OCI-LY1 (cell line): ENCODE results near the gene ADPGK.
"Not testable (repeated sequence)": the region's sequence is repeated elsewhere in the genome, so short reads cannot be mapped to it uniquely, and the experiment has no call there.

Experiments used
- H2AFZ ChIP-seq: fragments of 200-600 bp; sonication (generic), shearing (Covaris generic); 2 replicates; pipeline ENCODE4 v1.6.0; 2014; ENCODE audit warnings: antibody characterized with exemption, mild to moderate bottlenecking, low read length
- H3F3A ChIP-seq: fragments of 200-600 bp; sonication (generic), shearing (Covaris generic); 2 replicates; pipeline ENCODE4 v1.6.0; 2014; ENCODE audit warnings: mild to moderate bottlenecking, antibody characterized with exemption, low read length, moderate library complexity; ENCODE audit not compliant: insufficient read depth
- H3K27ac ChIP-seq: fragments of 200-600 bp; sonication (generic); 2 replicates; pipeline ENCODE4 v1.5.1; 2014; ENCODE audit warnings: low read length, mixed run types, mild to moderate bottlenecking, low read depth; ENCODE audit not compliant: poor library complexity, severe bottlenecking
- H3K27me3 ChIP-seq: fragments of 200-600 bp; sonication (generic); 2 replicates; pipeline ENCODE4 v1.6.0; 2014; ENCODE audit warnings: antibody characterized with exemption, mild to moderate bottlenecking, low read length, moderate library complexity; ENCODE audit not compliant: insufficient read depth
- H3K36me3 ChIP-seq: fragments of 200-600 bp; sonication (generic); 2 replicates; pipeline ENCODE4 v1.6.1; 2014; ENCODE audit warnings: mild to moderate bottlenecking, antibody characterized with exemption, low read length, moderate library complexity, mixed read lengths; ENCODE audit not compliant: insufficient read depth
- H3K4me1 ChIP-seq: fragments of 200-600 bp; sonication (generic); 2 replicates; pipeline ENCODE4 v1.5.1; 2014; ENCODE audit warnings: mild to moderate bottlenecking, low read length, moderate library complexity; ENCODE audit not compliant: insufficient read depth, severe bottlenecking
- H3K4me2 ChIP-seq: fragments of 200-600 bp; sonication (generic), shearing (Covaris generic); 2 replicates; pipeline ENCODE4 v1.6.1; 2014; ENCODE audit warnings: low read length
- H3K4me3 ChIP-seq: fragments of 200-600 bp; sonication (generic); 2 replicates; pipeline ENCODE4 v1.5.1; 2014; ENCODE audit warnings: low read length, low read depth, mild to moderate bottlenecking, mixed read lengths; ENCODE audit not compliant: poor library complexity, severe bottlenecking
- H3K79me2 ChIP-seq: fragments of 200-600 bp; shearing (Covaris generic); 2 replicates; pipeline ENCODE4 v1.6.1; 2016; ENCODE audit warnings: mixed run types, low read length, mixed read lengths; ENCODE audit not compliant: insufficient read depth
- H3K9ac ChIP-seq: fragments of 200-600 bp; sonication (generic), shearing (Covaris generic); 2 replicates; pipeline ENCODE4 v1.6.1; 2014; ENCODE audit warnings: mild to moderate bottlenecking, low read length, mixed read lengths
- H3K9me2 ChIP-seq: fragments of 200-600 bp; sonication (generic), shearing (Covaris generic); 2 replicates; pipeline ENCODE4 v1.6.1; 2014; ENCODE audit warnings: low read depth, mild to moderate bottlenecking, low read length, mixed read lengths
- H3K9me3 ChIP-seq: fragments of 200-600 bp; shearing (Covaris generic); 2 replicates; pipeline ENCODE4 v1.6.1; 2014; ENCODE audit warnings: low read length, mixed read lengths
- H4K20me1 ChIP-seq: fragments of 200-600 bp; sonication (generic), shearing (Covaris generic); 2 replicates; pipeline ENCODE4 v1.6.0; 2016; ENCODE audit warnings: mild to moderate bottlenecking, low read length; ENCODE audit not compliant: insufficient read depth
- EZH2 ChIP-seq: fragments of 200-600 bp; sonication (generic), shearing (Covaris generic); IDR thresholded peaks from 2 replicates; pipeline ENCODE4 v1.8.0; 2017; ENCODE audit warnings: borderline replicate concordance, mixed run types, mild to moderate bottlenecking, antibody characterized with exemption, low read length, moderate library complexity, mixed read lengths
- TF ChIP-seq, protein P1 (sequence below): fragments of 200-600 bp; sonication (generic), shearing (Covaris generic); IDR thresholded peaks from 2 replicates; pipeline ENCODE4 v1.5.1; 2017; ENCODE audit warnings: mild to moderate bottlenecking, antibody characterized with exemption, low read length, moderate library complexity, mixed read lengths

ADPGK gene

DNA sequence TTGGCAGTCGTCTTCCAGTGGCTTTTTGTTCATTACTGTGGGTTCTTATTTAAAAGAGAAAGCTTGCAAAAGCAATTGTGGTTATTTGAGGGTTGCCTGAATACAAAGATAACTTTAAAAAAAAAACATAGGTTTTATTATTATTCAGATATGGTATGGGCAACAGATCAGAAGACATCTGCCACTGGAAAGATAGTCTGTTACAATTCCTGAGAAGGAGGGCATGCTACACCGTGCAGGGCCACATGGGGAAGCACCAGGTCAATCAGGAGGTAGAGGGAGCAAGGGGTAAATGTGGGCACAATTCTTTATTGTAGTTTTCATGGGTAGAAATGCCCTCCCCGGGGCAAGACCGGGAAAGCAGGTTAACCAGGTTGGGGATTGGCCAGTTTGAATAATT lies 51.0 kb downstream of the ADPGK start:
- H3K36me3 ChIP-seq, result peaks cover 61% of the 10 kb centered on the region
- H3K9ac ChIP-seq, result no peak overlapping the region
- no peak overlapping the region for H3K27ac ChIP-seq
- no peaks in the 10 kb centered on the region for H3F3A ChIP-seq
- H3K9me3 ChIP-seq, result no peaks in the 10 kb centered on the region
- H3K4me2 ChIP-seq, result no peak overlapping the region
- no peak overlapping the region for H2AFZ ChIP-seq
- H3K4me1 ChIP-seq, result no peaks in the 10 kb centered on the region
- no peak overlapping the region for H3K4me3 ChIP-seq
- H3K27me3 ChIP-seq, result no peaks in the 10 kb centered on the region
- H3K79me2 ChIP-seq, result no peaks in the 10 kb centered on the region
- TF ChIP-seq, protein P1, sequence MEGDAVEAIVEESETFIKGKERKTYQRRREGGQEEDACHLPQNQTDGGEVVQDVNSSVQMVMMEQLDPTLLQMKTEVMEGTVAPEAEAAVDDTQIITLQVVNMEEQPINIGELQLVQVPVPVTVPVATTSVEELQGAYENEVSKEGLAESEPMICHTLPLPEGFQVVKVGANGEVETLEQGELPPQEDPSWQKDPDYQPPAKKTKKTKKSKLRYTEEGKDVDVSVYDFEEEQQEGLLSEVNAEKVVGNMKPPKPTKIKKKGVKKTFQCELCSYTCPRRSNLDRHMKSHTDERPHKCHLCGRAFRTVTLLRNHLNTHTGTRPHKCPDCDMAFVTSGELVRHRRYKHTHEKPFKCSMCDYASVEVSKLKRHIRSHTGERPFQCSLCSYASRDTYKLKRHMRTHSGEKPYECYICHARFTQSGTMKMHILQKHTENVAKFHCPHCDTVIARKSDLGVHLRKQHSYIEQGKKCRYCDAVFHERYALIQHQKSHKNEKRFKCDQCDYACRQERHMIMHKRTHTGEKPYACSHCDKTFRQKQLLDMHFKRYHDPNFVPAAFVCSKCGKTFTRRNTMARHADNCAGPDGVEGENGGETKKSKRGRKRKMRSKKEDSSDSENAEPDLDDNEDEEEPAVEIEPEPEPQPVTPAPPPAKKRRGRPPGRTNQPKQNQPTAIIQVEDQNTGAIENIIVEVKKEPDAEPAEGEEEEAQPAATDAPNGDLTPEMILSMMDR, result no peak
- TF ChIP-seq EZH2, result no peak
- H4K20me1 ChIP-seq, result no peaks in the 10 kb centered on the region
- H3K9me2 ChIP-seq, result no peaks in the 10 kb centered on the region

DNA sequence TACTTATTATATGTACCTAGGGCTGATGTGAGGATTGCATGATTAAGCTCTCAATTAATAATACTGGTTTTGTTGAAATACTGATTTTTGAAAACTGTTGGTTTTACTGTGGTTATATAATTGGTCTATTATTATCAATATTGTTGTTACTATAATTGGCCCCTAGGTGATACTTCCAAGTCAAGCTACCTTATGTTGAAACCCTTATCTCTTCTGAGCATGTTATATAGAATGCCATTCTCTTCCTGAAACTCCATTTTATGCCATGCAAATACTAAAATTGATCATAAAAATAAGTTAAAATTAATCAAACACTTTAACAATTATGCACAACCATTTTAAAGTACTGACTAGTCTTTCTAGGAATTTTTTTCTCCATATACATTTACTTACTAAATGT lies 51.5 kb downstream of the ADPGK start:
- Histone ChIP-seq H2AFZ (no peak overlapping the region), H3K4me2 (no peak overlapping the region), H3F3A (no peaks in the 10 kb centered on the region), H3K9ac (no peak overlapping the region), H3K79me2 (no peaks in the 10 kb centered on the region), H3K4me3 (no peak overlapping the region), H3K27ac (no peak overlapping the region), H3K36me3 (peaks cover 61% of the 10 kb centered on the region), H3K9me3 (no peaks in the 10 kb centered on the region), H3K9me2 (no peaks in the 10 kb centered on the region), H4K20me1 (no peaks in the 10 kb centered on the region), H3K27me3 (no peaks in the 10 kb centered on the region), H3K4me1 (no peaks in the 10 kb centered on the region)
- TF ChIP-seq, protein P1, result no peak
- no peak for TF ChIP-seq EZH2

DNA sequence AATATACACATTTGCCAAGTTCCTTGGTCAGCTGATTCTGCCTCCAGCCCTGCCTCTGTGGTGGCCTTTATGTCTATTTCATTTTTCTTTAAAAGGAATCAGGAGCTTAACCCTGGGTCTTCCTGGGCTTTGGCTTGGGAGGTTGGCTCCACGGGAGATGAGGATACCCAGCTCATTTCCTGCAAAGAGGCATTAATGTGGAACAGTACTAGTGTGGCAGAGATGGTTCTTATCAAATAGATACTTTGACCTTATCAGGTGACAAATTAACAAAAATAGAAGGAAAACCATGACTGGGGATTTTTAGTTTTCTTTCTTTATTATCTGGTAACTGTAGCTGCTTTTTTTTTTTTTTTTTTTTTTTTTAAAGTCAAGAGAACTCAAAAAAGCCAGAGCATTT lies 54.7 kb downstream of the ADPGK start:
- no peaks in the 10 kb centered on the region for H3K79me2 ChIP-seq
- H4K20me1 ChIP-seq, result no peaks in the 10 kb centered on the region
- H3K4me3 ChIP-seq, result no peak overlapping the region
- no peaks in the 10 kb centered on the region for H3K4me1 ChIP-seq
- no peaks in the 10 kb centered on the region for H3K9me3 ChIP-seq
- H3K36me3 ChIP-seq, result peaks cover 39% of the 10 kb centered on the region
- TF ChIP-seq, protein P1, result no peak
- no peak for TF ChIP-seq EZH2
- H2AFZ ChIP-seq, result no peak overlapping the region
- no peak overlapping the region for H3K9ac ChIP-seq
- no peaks in the 10 kb centered on the region for H3F3A ChIP-seq
- H3K27ac ChIP-seq, result no peak overlapping the region
- no peak overlapping the region for H3K4me2 ChIP-seq
- no peaks in the 10 kb centered on the region for H3K9me2 ChIP-seq
- H3K27me3 ChIP-seq, result no peaks in the 10 kb centered on the region

DNA sequence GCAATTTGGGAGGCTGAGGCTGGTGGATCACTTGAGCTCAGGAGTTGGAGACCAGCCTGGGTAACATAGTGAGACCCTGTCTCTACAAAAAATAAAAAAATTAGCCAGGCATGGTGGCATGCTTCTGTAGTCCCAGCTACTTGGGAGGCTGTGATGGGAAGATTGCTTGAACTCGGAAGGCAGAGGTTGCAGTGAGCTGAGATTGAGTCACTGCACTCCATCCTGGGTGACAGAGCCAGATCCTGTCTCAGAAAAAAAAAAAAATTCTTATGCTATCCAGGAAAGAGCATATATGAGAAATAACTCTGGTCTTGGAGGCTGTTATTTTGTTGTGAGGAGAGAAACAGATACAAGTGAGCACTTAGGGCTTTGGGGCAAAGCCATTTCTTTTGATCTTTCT lies 55.3 kb downstream of the ADPGK start:
- H3K36me3 ChIP-seq, result peaks cover 35% of the 10 kb centered on the region; the same call in 1 of the 2 replicates
- H3K27ac ChIP-seq, H3K4me2 ChIP-seq, H3K4me3 ChIP-seq, H4K20me1 ChIP-seq, H3K4me1 ChIP-seq, H3K9me3 ChIP-seq, H3K79me2 ChIP-seq, H2AFZ ChIP-seq, H3K9me2 ChIP-seq, H3K27me3 ChIP-seq, H3K9ac ChIP-seq, H3F3A ChIP-seq: not testable (repeated sequence)
